ENCODE results near the gene SEC23A. TPM values are rescaled to one million over a fixed set of nuclear protein-coding genes. Genes with fewer than 3 reads are reported as not detected.

The SEC23A gene
- total and polyA plus RNA-seq, 2 of the 8 experiments (the other 6 are each of a cell fraction or from before 2014, with no cell fraction given), result 30.9 to 58.2 TPM

- Histone ChIP-seq H2BK20ac (ENCODE audit: low read length) (no peak overlapping the region), H2BK5ac (ENCODE audit: low read depth, low read length) (no peak overlapping the region), H3K79me2 (ENCODE audit: control insufficient read depth in 1 of 2, insufficient read depth in 2 of 2, low read length in 2 of 2) (no peaks in the 10 kb centered on the region), H3K23me2 (ENCODE audit: low read depth, low read length) (no peaks in the 10 kb centered on the region), H3K4ac (replicated peaks; ENCODE audit: insufficient read length, low read depth, low read length) (no peak overlapping the region), H2BK15ac (ENCODE audit: low read length) (no peak overlapping the region), H4K8ac (ENCODE audit: extremely low read depth, insufficient read depth, low read length) (no peak overlapping the region), H4K20me1 (replicated peaks in 1 of 2; ENCODE audit: control insufficient read depth in 1 of 2, insufficient read depth in 2 of 2, low read length in 2 of 2) (no peaks in the 10 kb centered on the region), H3K4me2 (ENCODE audit: insufficient read depth in 1 of 2, low read depth in 2 of 2, low read length in 2 of 2) (no peak overlapping the region), H3K27me3 (replicated peaks in 1 of 4; ENCODE audit: control insufficient read depth in 3 of 4, extremely low read depth in 1 of 4, insufficient read depth in 3 of 4, low read length in 3 of 4) (peaks cover 0 to 1% (median 0%) of the 10 kb centered on the region in 4 experiments; a peak in 1 of 7 replicates), H4K5ac (ENCODE audit: insufficient read length, low read depth, low read length) (no peak overlapping the region), H2AFZ (ENCODE audit: low read length) (no peak overlapping the region), H3K9ac (replicated peaks in 1 of 4; ENCODE audit: extremely low read depth in 1 of 4, low read depth in 3 of 4, low read length in 3 of 4) (no peak overlapping the region), H3K79me1 (ENCODE audit: low read depth, low read length) (no peaks in the 10 kb centered on the region), H3K14ac (ENCODE audit: insufficient read length) (no peak overlapping the region), H3K4me1 (replicated peaks in 1 of 4; ENCODE audit: control insufficient read depth in 3 of 4, insufficient read depth in 4 of 4, low read length in 3 of 4) (no peaks in the 10 kb centered on the region), H3K36me3 (ENCODE audit: control insufficient read depth in 2 of 4, insufficient read depth in 4 of 4, low read length in 3 of 4) (peaks cover 10 to 56% (median 32%) of the 10 kb centered on the region in 4 experiments), H3K56ac (replicated peaks; ENCODE audit: insufficient read length, low read depth, low read length) (no peak overlapping the region), H3K23ac (ENCODE audit: insufficient read length) (no peak overlapping the region), H2BK12ac (ENCODE audit: low read depth, low read length) (no peak overlapping the region), H3K18ac (ENCODE audit: extremely low read depth, low read length) (no peak overlapping the region), H3K4me3 (ENCODE audit: extremely low read depth in 1 of 4, insufficient read depth in 2 of 4, low read depth in 3 of 4, low read length in 4 of 4) (no peak overlapping the region), H2AK5ac (ENCODE audit: low read depth, low read length) (no peak overlapping the region), H2BK120ac (replicated peaks; ENCODE audit: low read depth, low read length) (no peak overlapping the region), H3K27ac (ENCODE audit: low read depth, low read length) (no peak overlapping the region), H4K91ac (replicated peaks; ENCODE audit: insufficient read length, low read length) (no peak overlapping the region), H3K9me3 (ENCODE audit: insufficient read depth in 2 of 2, low read depth in 1 of 2, low read length in 1 of 2) (peaks cover 0 to under 1% of the 10 kb centered on the region in 2 experiments; a peak in 2 of 4 replicates)
- 89% methylated on average over 2 of the region's 2 CpGs; no CpG with 5 or more reads in 1 of the 2 experiments for WGBS, 2 experiments (ENCODE audit: extremely low coverage in 1 of 2, insufficient coverage in 1 of 2, insufficient read length in 1 of 2, insufficient replicate concordance in 2 of 2, low coverage in 1 of 2, low lambda C conversion rate in 2 of 2, missing lambda C conversion rate in 1 of 2)
- no peak for TF ChIP-seq NRF1 (IDR thresholded peaks at IDR 0.05; ENCODE audit: low read depth, low read length)
- TF ChIP-seq POLR2AphosphoS5 (IDR thresholded peaks at IDR 0.05; ENCODE audit: low read depth, low read length), result no peak
- TF ChIP-seq GTF2F1 (IDR thresholded peaks at IDR 0.05; ENCODE audit: borderline replicate concordance, low read depth, low read length), result no peak
- no peak for TF ChIP-seq TBP (IDR thresholded peaks at IDR 0.05; ENCODE audit: low read depth, low read length)
- TF ChIP-seq SIN3A (conservative IDR thresholded peaks at IDR 0.05 in 1 of 2, IDR thresholded peaks at IDR 0.05 in 1 of 2; ENCODE audit: low read depth in 1 of 2, low read length in 2 of 2), result no peak
- TF ChIP-seq SP4 (IDR thresholded peaks at IDR 0.05; ENCODE audit: low read length), result no peak
- TF ChIP-seq RXRA (IDR thresholded peaks at IDR 0.05; ENCODE audit: insufficient read depth, low read depth, low read length), result no peak
- no peak for TF ChIP-seq KDM4A (IDR thresholded peaks at IDR 0.05; ENCODE audit: low read depth, low read length, severe bottlenecking)
- no peak for TF ChIP-seq HDAC2 (IDR thresholded peaks at IDR 0.05; ENCODE audit: borderline replicate concordance in 1 of 2, low read depth in 2 of 2, low read length in 2 of 2)
- no peak for TF ChIP-seq KDM5A (IDR thresholded peaks at IDR 0.05; ENCODE audit: low read length)
- TF ChIP-seq CEBPB (IDR thresholded peaks at IDR 0.05; ENCODE audit: low read depth, low read length), result no peak
- DNase-seq (ENCODE audit: low read depth in 1 of 2, low spot score in 2 of 2) (no peak), FAIRE-seq (no peak)
- CTCF ChIA-PET (ENCODE audit: partially characterized antibody), result no interaction called here
- POLR2A ChIA-PET (ENCODE audit: partially characterized antibody), result interaction anchor here (1.1 kb wide), 1 partner anchor 133 kb away, joined by 3 read pairs; no protein-coding TSS in a partner anchor
Observed at GRCh38 chr14:39050389-39050788, 52.6 kb downstream of the SEC23A start.

Data from H1 (cell line).